ENCODE measurements around the gene DDI1. TPM values are rescaled to one million over a fixed set of nuclear protein-coding genes. Genes with fewer than 3 reads are reported as not detected.
"Not testable (repeated sequence)": the region's sequence is repeated elsewhere in the genome, so short reads cannot be mapped to it uniquely, and the experiment has no call there.

DDI1 gene
- total and polyA plus RNA-seq, 4 donors = not detected

DNA sequence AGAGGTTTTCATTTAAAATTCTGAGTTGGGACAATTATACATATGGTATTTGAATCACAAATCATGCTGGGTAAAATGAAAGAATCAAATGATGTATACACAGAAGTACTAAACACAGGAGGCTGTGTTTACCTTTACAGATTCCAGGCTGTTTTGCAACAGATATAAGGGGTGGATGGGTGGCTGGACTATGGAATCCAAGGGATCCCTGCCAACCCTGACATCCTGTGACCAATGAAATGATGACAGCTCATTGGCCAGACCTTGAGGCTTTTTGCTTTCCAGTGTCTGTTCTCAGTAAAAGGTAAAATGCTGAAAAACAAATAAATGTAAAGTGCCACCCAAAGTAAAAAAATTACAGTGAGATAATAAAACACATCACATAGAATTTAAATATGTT, 3.3 kb upstream of the DDI1 start:
- no peaks in the 10 kb centered on the region for H3K36me3 ChIP-seq (ENCODE audit: control insufficient read depth, insufficient read depth, low read length)
- H3K4me3 ChIP-seq (ENCODE audit: low read depth, low read length) = no peak overlapping the region
- H3K27me3 ChIP-seq (ENCODE audit: control insufficient read depth, insufficient read depth, low read length) = no peaks in the 10 kb centered on the region
- no peaks in the 10 kb centered on the region for H3K4me1 ChIP-seq (ENCODE audit: control insufficient read depth, insufficient read depth, low read length)
- no peaks in the 10 kb centered on the region for H3K9me3 ChIP-seq (ENCODE audit: control insufficient read depth, insufficient read depth, low read length)
- DNase-seq (ENCODE audit: low read depth in 4 of 6, low spot score in 6 of 6) = peak in 1 of 6 donors; percentile 18
- H3K27ac ChIP-seq (ENCODE audit: low read depth, low read length) = no peak overlapping the region

GRCh38 chr11:104033561-104033960, 2.9 kb upstream of the DDI1 start:
- Histone ChIP-seq H3K27ac (ENCODE audit: low read depth, low read length) (no peak overlapping the region), H3K4me3 (ENCODE audit: low read depth, low read length) (no peak overlapping the region), H3K36me3 (ENCODE audit: control insufficient read depth, insufficient read depth, low read length) (no peaks in the 10 kb centered on the region), H3K4me1 (ENCODE audit: control insufficient read depth, insufficient read depth, low read length) (no peaks in the 10 kb centered on the region), H3K27me3 (ENCODE audit: control insufficient read depth, insufficient read depth, low read length) (no peaks in the 10 kb centered on the region), H3K9me3 (ENCODE audit: control insufficient read depth, insufficient read depth, low read length) (no peaks in the 10 kb centered on the region)
- DNase-seq (ENCODE audit: low read depth in 4 of 6, low spot score in 6 of 6) = no peak
- no CpG with 5 or more reads among the region's 1 CpG for WGBS (ENCODE audit: insufficient coverage)

GRCh38 chr11:104036995-104037394, 555 bp downstream of the DDI1 start:
- no peaks in the 10 kb centered on the region for H3K9me3 ChIP-seq (ENCODE audit: control insufficient read depth, insufficient read depth, low read length)
- no peaks in the 10 kb centered on the region for H3K27me3 ChIP-seq (ENCODE audit: control insufficient read depth, insufficient read depth, low read length)
- DNase-seq (ENCODE audit: low read depth in 4 of 6, low spot score in 6 of 6) = no peak
- no peak overlapping the region for H3K4me3 ChIP-seq (ENCODE audit: low read depth, low read length)
- no peak overlapping the region for H3K27ac ChIP-seq (ENCODE audit: low read depth, low read length)
- WGBS (ENCODE audit: insufficient coverage) = 97% methylated on average over 21 of the region's 21 CpGs
- no peaks in the 10 kb centered on the region for H3K4me1 ChIP-seq (ENCODE audit: control insufficient read depth, insufficient read depth, low read length)
- H3K36me3 ChIP-seq (ENCODE audit: control insufficient read depth, insufficient read depth, low read length) = no peaks in the 10 kb centered on the region

DNA sequence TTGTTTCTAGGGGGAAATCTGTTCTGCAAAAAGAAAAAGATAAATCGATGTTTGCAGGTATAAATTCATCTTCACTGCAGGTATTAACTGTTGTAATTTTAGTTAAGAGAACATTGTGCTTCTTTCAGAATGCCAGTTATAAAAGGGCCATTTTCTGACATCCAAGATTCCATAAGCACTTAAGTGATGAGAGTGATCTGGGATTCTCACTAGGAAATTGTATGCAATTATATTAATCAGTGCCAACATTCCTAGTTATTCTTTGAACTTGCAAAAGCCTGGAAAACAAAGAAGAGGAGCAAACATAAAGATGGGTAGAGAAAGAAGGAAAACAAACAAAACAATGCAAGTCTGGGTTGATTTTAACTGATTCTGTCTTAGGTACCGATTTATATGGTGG, 5.4 kb downstream of the DDI1 start:
- Histone ChIP-seq H3K9me3 (ENCODE audit: control insufficient read depth, insufficient read depth, low read length) (no peaks in the 10 kb centered on the region), H3K4me3 (ENCODE audit: low read depth, low read length) (no peak overlapping the region), H3K27ac (ENCODE audit: low read depth, low read length) (no peak overlapping the region), H3K36me3 (ENCODE audit: control insufficient read depth, insufficient read depth, low read length) (no peaks in the 10 kb centered on the region), H3K4me1 (ENCODE audit: control insufficient read depth, insufficient read depth, low read length) (no peaks in the 10 kb centered on the region), H3K27me3 (ENCODE audit: control insufficient read depth, insufficient read depth, low read length) (no peaks in the 10 kb centered on the region)
- WGBS (ENCODE audit: insufficient coverage) = no CpG with 5 or more reads among the region's 2 CpGs
- DNase-seq (ENCODE audit: low read depth in 4 of 6, low spot score in 6 of 6) = no peak

GRCh38 chr11:104043142-104043541, 6.7 kb downstream of the DDI1 start:
- no peaks in the 10 kb centered on the region for H3K9me3 ChIP-seq (ENCODE audit: control insufficient read depth, insufficient read depth, low read length)
- H3K27me3 ChIP-seq (ENCODE audit: control insufficient read depth, insufficient read depth, low read length) = no peaks in the 10 kb centered on the region
- 87% methylated on average over 4 of the region's 4 CpGs for WGBS (ENCODE audit: insufficient coverage)
- DNase-seq (ENCODE audit: low read depth in 4 of 6, low spot score in 6 of 6) = no peak
- no peaks in the 10 kb centered on the region for H3K36me3 ChIP-seq (ENCODE audit: control insufficient read depth, insufficient read depth, low read length)
- no peaks in the 10 kb centered on the region for H3K4me1 ChIP-seq (ENCODE audit: control insufficient read depth, insufficient read depth, low read length)
- H3K27ac ChIP-seq (ENCODE audit: low read depth, low read length) = no peak overlapping the region
- H3K4me3 ChIP-seq (ENCODE audit: low read depth, low read length) = no peak overlapping the region

- Histone ChIP-seq H3K9me3 (ENCODE audit: control insufficient read depth, insufficient read depth, low read length) (no peaks in the 10 kb centered on the region), H3K27me3 (ENCODE audit: control insufficient read depth, insufficient read depth, low read length) (no peaks in the 10 kb centered on the region), H3K27ac (ENCODE audit: low read depth, low read length) (no peak overlapping the region), H3K4me1 (ENCODE audit: control insufficient read depth, insufficient read depth, low read length) (no peaks in the 10 kb centered on the region), H3K4me3 (ENCODE audit: low read depth, low read length) (no peak overlapping the region), H3K36me3 (ENCODE audit: control insufficient read depth, insufficient read depth, low read length) (no peaks in the 10 kb centered on the region)
- DNase-seq (ENCODE audit: low read depth in 4 of 6, low spot score in 6 of 6) = no peak
- WGBS (ENCODE audit: insufficient coverage) = 80% methylated on average over 2 of the region's 6 CpGs
These were observed 7.3 kb downstream of the DDI1 start for GRCh38 chr11:104043678-104044239.

GRCh38 chr11:104046331-104046730, 9.9 kb downstream of the DDI1 start:
- Histone ChIP-seq H3K27ac (ENCODE audit: low read depth, low read length) (no peak overlapping the region), H3K36me3 (ENCODE audit: control insufficient read depth, insufficient read depth, low read length) (no peaks in the 10 kb centered on the region)
- WGBS (ENCODE audit: insufficient coverage) = no CpG with 5 or more reads among the region's 2 CpGs

GRCh38 chr11:104046858-104047257, 10.4 kb downstream of the DDI1 start:
- not testable (repeated sequence) for H3K27ac ChIP-seq (ENCODE audit: low read depth, low read length); H3K4me1 ChIP-seq (ENCODE audit: control insufficient read depth, insufficient read depth, low read length); H3K4me3 ChIP-seq (ENCODE audit: low read depth, low read length); DNase-seq (ENCODE audit: low read depth in 4 of 6, low spot score in 6 of 6); H3K36me3 ChIP-seq (ENCODE audit: control insufficient read depth, insufficient read depth, low read length); H3K27me3 ChIP-seq (ENCODE audit: control insufficient read depth, insufficient read depth, low read length); H3K9me3 ChIP-seq (ENCODE audit: control insufficient read depth, insufficient read depth, low read length)
- WGBS (ENCODE audit: insufficient coverage) = no CpG with 5 or more reads among the region's 3 CpGs

More at GRCh38 chr11:104046331-104046730, 9.9 kb downstream of the DDI1 start:
- no peaks in the 10 kb centered on the region for H3K4me1 ChIP-seq (ENCODE audit: control insufficient read depth, insufficient read depth, low read length)
- DNase-seq (ENCODE audit: low read depth in 4 of 6, low spot score in 6 of 6) = peak in 2 of 6 donors; percentile 38 to 69
- H3K4me3 ChIP-seq (ENCODE audit: low read depth, low read length) = no peak overlapping the region
- no peaks in the 10 kb centered on the region for H3K27me3 ChIP-seq (ENCODE audit: control insufficient read depth, insufficient read depth, low read length)
- H3K9me3 ChIP-seq (ENCODE audit: control insufficient read depth, insufficient read depth, low read length) = no peaks in the 10 kb centered on the region

DNA sequence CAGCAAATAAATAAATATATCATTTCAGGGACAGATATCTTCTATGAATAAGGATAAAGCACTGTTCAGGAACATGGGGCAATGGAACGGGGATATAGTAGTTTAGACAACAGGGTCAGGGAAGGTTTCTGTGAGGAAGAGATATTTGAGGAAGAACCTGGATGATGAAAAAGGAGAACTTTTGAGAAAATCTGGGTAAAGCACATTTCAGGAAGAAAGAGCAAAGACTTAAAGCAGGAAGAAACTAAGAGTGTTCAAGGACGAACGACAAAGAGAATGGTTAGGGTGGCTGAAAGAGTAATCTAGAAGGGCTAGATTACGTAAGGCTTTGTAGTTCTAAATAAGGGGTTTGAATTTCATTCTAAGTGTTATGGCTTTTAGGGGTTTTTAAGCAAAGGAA, 12.7 kb downstream of the DDI1 start:
- no peaks in the 10 kb centered on the region for H3K9me3 ChIP-seq (ENCODE audit: control insufficient read depth, insufficient read depth, low read length)
- H3K27me3 ChIP-seq (ENCODE audit: control insufficient read depth, insufficient read depth, low read length) = no peaks in the 10 kb centered on the region
- no peaks in the 10 kb centered on the region for H3K36me3 ChIP-seq (ENCODE audit: control insufficient read depth, insufficient read depth, low read length)
- no peaks in the 10 kb centered on the region for H3K4me1 ChIP-seq (ENCODE audit: control insufficient read depth, insufficient read depth, low read length)
- no peak for DNase-seq (ENCODE audit: low read depth in 4 of 6, low spot score in 6 of 6)
- H3K4me3 ChIP-seq (ENCODE audit: low read depth, low read length) = no peak overlapping the region
- no peak overlapping the region for H3K27ac ChIP-seq (ENCODE audit: low read depth, low read length)
- WGBS (ENCODE audit: insufficient coverage) = 90% methylated on average over 3 of the region's 4 CpGs

DNA sequence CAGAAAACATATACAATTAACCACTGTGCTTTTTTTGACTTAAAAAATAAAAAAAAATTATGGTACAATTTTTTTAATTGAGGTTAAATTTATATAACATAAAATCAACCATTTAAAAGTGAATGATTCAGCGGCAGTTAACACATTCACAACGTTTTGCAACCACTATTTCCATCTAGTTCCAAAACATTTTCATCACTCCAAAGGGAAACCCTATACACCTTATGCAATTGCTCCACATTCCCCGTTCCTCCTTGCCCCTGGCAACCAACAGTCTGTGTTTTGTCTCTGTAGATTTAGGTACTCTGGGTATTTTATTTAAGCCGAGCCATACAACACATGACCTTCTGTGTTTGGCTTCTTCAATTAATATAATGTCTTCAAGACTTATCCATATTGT, 15.3 kb downstream of the DDI1 start:
- Histone ChIP-seq H3K36me3 (ENCODE audit: control insufficient read depth, insufficient read depth, low read length) (no peaks in the 10 kb centered on the region), H3K9me3 (ENCODE audit: control insufficient read depth, insufficient read depth, low read length) (no peaks in the 10 kb centered on the region), H3K27me3 (ENCODE audit: control insufficient read depth, insufficient read depth, low read length) (no peaks in the 10 kb centered on the region), H3K27ac (ENCODE audit: low read depth, low read length) (no peak overlapping the region), H3K4me1 (ENCODE audit: control insufficient read depth, insufficient read depth, low read length) (no peaks in the 10 kb centered on the region), H3K4me3 (ENCODE audit: low read depth, low read length) (no peak overlapping the region)
- 80% methylated on average over 1 of the region's 4 CpGs for WGBS (ENCODE audit: insufficient coverage)
- no peak for DNase-seq (ENCODE audit: low read depth in 4 of 6, low spot score in 6 of 6)
